ENCODE data around the gene FGFBP2. TPM values are rescaled to one million over a fixed set of nuclear protein-coding genes. Genes with fewer than 3 reads are reported as not detected.

Gene FGFBP2
- total RNA-seq, 1 donor from 2014 or later = not detected

- FAIRE-seq = no peak
- DNase-seq (ENCODE audit: low spot score in 2 of 2) = no peak
Measured at GRCh38 chr4:15971068-15971801, 8.3 kb upstream of the FGFBP2 start.

- DNase-seq (ENCODE audit: low spot score in 2 of 2) (no peak), FAIRE-seq (no peak)
Measured at GRCh38 chr4:15968551-15969300, 5.8 kb upstream of the FGFBP2 start.

- FAIRE-seq (no peak), DNase-seq (ENCODE audit: low spot score in 2 of 2) (no peak)
Measured at GRCh38 chr4:15965325-15965724, 2.4 kb upstream of the FGFBP2 start.

GRCh38 chr4:15964159-15964558 is 1.2 kb upstream of the FGFBP2 start:
- no peak for FAIRE-seq
- no peak for DNase-seq (ENCODE audit: low spot score in 2 of 2)

- DNase-seq (ENCODE audit: low spot score in 2 of 2) (no peak), FAIRE-seq (no peak)
Measured at GRCh38 chr4:15963576-15963975, 601 bp upstream of the FGFBP2 start.

- DNase-seq (ENCODE audit: low spot score in 2 of 2) = no peak
Measured at GRCh38 chr4:15961781-15962510, 1.0 kb downstream of the FGFBP2 start.

GRCh38 chr4:15958562-15958961 is 4.4 kb downstream of the FGFBP2 start:
- DNase-seq (ENCODE audit: low spot score in 2 of 2) = no peak
- FAIRE-seq = no peak

More at GRCh38 chr4:15961781-15962510, 1.0 kb downstream of the FGFBP2 start:
- FAIRE-seq = no peak

GRCh38 chr4:15956179-15956850 is 6.7 kb downstream of the FGFBP2 start:
- peak; percentile 32 to 45 for DNase-seq (ENCODE audit: low spot score in 2 of 2)
- no peak for FAIRE-seq

- DNase-seq (ENCODE audit: low spot score in 2 of 2) = no peak
- no peak for FAIRE-seq
Measured at GRCh38 chr4:15955670-15956069, 7.3 kb downstream of the FGFBP2 start.

GRCh38 chr4:15953625-15954024 is 9.3 kb downstream of the FGFBP2 start:
- FAIRE-seq = no peak
- DNase-seq (ENCODE audit: low spot score in 2 of 2) = no peak

- DNase-seq (ENCODE audit: low spot score in 2 of 2) = no peak
- FAIRE-seq = no peak
Measured at GRCh38 chr4:15951781-15952180, 11.2 kb downstream of the FGFBP2 start.

- DNase-seq (ENCODE audit: low spot score in 2 of 2) = no peak
- no peak for FAIRE-seq
Measured at GRCh38 chr4:15948826-15949225, 14.1 kb downstream of the FGFBP2 start.

- no peak for FAIRE-seq
- DNase-seq (ENCODE audit: low spot score in 2 of 2) = no peak
Measured at GRCh38 chr4:15947684-15948083, 15.3 kb downstream of the FGFBP2 start.

- no peak for FAIRE-seq
Measured at GRCh38 chr4:15945516-15945915, 17.5 kb downstream of the FGFBP2 start.

GRCh38 chr4:15944895-15945294 is 18.1 kb downstream of the FGFBP2 start:
- FAIRE-seq = no peak
- no peak for DNase-seq (ENCODE audit: low spot score in 2 of 2)

More at GRCh38 chr4:15945516-15945915, 17.5 kb downstream of the FGFBP2 start:
- DNase-seq (ENCODE audit: low spot score in 2 of 2) = no peak

- DNase-seq (ENCODE audit: low spot score in 2 of 2) (no peak), FAIRE-seq (no peak)
Measured at GRCh38 chr4:15942283-15942682, 20.7 kb downstream of the FGFBP2 start.

GRCh38 chr4:15938640-15939039 is 24.3 kb downstream of the FGFBP2 start, which contains the start of gene FGFBP1:
TSS of gene FGFBP1 (minus strand) at chr4:15938740. CDS start at chr4:15936632, 2,108 bp downstream.
- DNase-seq (ENCODE audit: low spot score in 2 of 2) (no peak), FAIRE-seq (no peak)

GRCh38 chr4:15938182-15938581 is 24.8 kb downstream of the FGFBP2 start:
- no peak for DNase-seq (ENCODE audit: low spot score in 2 of 2)
- FAIRE-seq = no peak

GRCh38 chr4:15936495-15936894 is 26.5 kb downstream of the FGFBP2 start:
- no peak for FAIRE-seq
- DNase-seq (ENCODE audit: low spot score in 2 of 2) = no peak
